ENCODE data around the gene MR1. TPM values are rescaled to one million over a fixed set of nuclear protein-coding genes. Genes with fewer than 3 reads are reported as not detected.
A peak's percentile ranks its signal among the peaks of the same experiment; 100 is the strongest.

MR1 gene
- total and polyA plus RNA-seq, 9 of the 15 experiments (the other 6 are each of a cell fraction or from before 2014, with no cell fraction given), result 9.7 to 21.7 (median 15.6) TPM

- TF ChIP-seq ZNF449 (CRISPR knock-in tag; IDR thresholded peaks at IDR 0.05) (no peak), CLOCK (CRISPR knock-in tag; IDR thresholded peaks at IDR 0.05; ENCODE audit: borderline replicate concordance) (no peak), DDX20 (tag; IDR thresholded peaks at IDR 0.05; ENCODE audit: low read depth) (no peak), MAX (CRISPR knock-in tag; IDR thresholded peaks at IDR 0.05) (no peak), POLR3A (IDR thresholded peaks at IDR 0.05; ENCODE audit: borderline replicate concordance, extremely low read depth, insufficient read depth, insufficient read length) (no peak), ATF2 (CRISPR knock-in tag; IDR thresholded peaks at IDR 0.05) (no peak), CCAR2 (IDR thresholded peaks at IDR 0.05; ENCODE audit: low read depth, low read length) (no peak), SRSF9 (IDR thresholded peaks at IDR 0.05; ENCODE audit: borderline replicate concordance, low read depth, low read length) (no peak), ZC3H11A (IDR thresholded peaks at IDR 0.05; ENCODE audit: low read depth, low read length) (no peak), BHLHE40 (IDR thresholded peaks at IDR 0.05; ENCODE audit: low read length) (no peak), NRF1 (conservative IDR thresholded peaks at IDR 0.05 in 1 of 2, IDR thresholded peaks at IDR 0.05 in 1 of 2) (no peak), ADNP (tag; IDR thresholded peaks at IDR 0.05) (no peak), FOXA1 (IDR thresholded peaks at IDR 0.05; ENCODE audit: borderline replicate concordance) (no peak), ZNF668 (CRISPR knock-in tag; IDR thresholded peaks at IDR 0.05) (no peak), NR2C2 (CRISPR knock-in tag; IDR thresholded peaks at IDR 0.05) (no peak), NR2C2 (tag; IDR thresholded peaks at IDR 0.05) (no peak; the same call in 1 of the 2 replicates), FOXK1 (CRISPR knock-in tag; IDR thresholded peaks at IDR 0.05; ENCODE audit: borderline replicate concordance) (no peak), ATF7 (IDR thresholded peaks at IDR 0.05) (no peak), ZBTB5 (IDR thresholded peaks at IDR 0.05) (no peak), MTA1 (IDR thresholded peaks at IDR 0.05; ENCODE audit: borderline replicate concordance) (peak; percentile 61; the same call in 1 of the 2 replicates), SMC3 (conservative IDR thresholded peaks at IDR 0.05; ENCODE audit: insufficient read depth, low read depth, low read length) (no peak)
These were observed 2.5 kb downstream of the MR1 start (continued) for GRCh38 chr1:181036107-181036836.
